Activated gamma-delta T cell treated with anti-CD3 and anti-CD28 coated beads, Interleukin-2, amount 50 U/mL, for 16 hours (primary cell): ENCODE data around the gene PINK1.

Source experiments
- DNase-seq: peaks from one replicate; pipeline ENCODE4 v3.0.0-alpha.2; 2020; ENCODE audit warnings: low read depth

PINK1 gene

DNA sequence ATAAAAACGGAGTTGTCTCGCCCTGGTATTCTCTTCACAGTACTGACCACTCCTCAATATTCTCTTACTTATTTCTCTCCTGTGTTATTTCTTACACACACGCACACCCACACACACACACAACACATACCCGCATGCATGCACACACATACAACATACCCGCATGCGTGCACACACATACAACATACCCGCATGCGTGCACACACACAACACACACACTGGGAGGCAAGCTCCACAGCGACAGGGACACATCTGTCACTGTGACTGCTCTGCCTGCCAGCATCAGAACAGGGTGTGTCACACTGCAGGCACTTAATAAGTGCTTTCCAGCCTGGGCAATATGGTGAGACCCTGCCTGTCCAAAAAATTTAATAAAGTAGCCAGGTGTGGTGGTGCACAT is 48.7 kb downstream of the PINK1 start:
- no peak for DNase-seq

DNA sequence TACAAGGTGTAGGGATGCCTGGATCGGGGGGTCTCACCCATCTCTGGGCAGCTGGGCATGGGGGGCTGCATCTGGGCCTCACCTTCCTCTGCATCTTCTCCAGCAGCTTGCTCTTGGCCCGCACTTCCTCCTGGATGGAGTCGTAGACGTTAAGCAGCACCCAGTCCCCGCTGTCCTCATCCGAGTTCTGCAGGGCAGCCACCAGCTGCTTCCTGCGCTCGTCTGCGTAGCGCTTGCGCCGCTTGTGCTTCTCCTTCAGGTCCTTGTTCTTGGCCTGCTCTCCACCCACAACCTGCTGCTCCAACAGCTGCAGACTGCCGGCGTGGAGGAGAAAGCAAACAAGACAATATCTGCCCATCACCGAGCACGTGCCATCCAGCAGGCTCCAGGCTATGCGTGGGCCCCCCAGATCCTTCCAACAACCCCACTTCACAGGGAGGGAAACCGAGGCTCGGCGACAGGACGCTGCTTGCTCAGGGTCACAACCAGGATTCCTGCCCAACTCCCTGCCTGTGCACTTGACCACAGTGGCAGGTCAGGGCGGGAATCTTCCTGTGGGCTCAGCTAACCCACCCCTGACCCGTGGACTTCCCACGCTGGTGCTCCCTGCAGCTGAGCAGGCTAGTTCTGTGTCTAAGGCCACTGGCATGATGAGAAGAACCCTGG is 49.4 kb downstream of the PINK1 start:
- no peak for DNase-seq

DNA sequence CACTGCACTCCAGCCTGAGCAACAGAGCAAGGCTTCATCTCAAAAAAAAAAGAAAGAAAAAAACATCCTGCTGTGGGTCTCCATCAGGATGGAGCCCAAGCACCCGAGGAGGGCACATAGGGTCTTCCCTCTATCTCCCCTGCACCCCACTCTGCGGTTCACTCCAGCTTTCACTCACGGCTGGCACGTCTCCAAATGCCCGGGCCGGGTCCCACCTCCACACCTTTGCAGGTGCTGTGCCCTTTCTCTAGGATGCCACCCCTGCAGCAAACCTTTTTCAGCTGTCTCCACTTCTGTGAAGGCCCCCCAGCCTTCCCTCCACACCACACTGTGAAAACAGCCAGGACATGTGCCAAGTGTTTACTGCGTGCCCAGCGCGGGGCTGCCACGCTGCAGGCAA is 50.4 kb downstream of the PINK1 start:
- no peak for DNase-seq

DNA sequence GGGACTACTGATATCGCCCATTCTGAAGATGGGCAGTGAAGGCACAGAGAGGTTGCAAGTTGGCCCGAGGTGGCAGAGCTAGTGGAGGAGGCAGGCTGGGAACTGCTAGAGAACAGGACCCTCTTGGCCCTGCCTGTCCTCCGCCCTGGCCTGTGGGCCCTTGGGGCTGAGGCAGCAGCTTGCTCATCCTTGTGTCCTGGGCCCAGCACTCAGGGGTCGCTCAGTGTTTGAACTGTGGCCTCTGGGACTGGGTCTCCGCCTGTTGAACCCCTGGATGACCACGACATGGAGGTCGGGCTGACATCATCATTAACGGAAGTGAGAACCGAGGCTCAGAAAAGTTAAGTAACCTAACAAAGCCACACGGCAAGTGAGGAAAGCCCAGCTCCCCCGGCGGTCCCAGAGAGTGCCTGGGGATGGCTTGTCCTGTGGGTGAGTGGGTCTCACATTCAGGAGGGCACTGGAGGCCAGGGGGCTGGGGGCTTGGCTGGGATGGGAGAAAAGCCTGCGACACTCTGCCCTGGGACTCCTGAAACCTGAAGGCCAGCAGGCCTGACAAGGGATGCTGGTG is 50.9 kb downstream of the PINK1 start:
- DNase-seq = no peak

DNA sequence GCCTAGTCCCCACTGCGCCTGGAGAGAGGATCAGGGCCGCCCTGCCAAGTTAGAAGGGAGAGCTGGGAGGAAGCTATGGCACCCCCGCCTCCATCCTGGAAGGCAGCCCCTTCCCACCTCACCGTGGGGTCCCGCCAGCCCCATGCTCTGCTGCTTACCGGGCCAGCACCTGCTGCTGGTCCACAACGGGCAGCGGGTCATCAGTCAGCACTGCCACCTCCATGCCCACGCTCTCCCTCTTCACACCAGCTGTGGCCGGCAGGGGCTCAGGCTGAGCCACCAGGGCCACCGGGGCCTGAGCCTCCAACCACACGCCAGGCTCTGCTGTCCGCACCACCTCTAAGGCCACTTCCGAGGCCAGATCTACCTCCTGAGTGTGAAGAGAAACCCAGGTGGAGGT is 51.4 kb downstream of the PINK1 start:
- no peak for DNase-seq

DNA sequence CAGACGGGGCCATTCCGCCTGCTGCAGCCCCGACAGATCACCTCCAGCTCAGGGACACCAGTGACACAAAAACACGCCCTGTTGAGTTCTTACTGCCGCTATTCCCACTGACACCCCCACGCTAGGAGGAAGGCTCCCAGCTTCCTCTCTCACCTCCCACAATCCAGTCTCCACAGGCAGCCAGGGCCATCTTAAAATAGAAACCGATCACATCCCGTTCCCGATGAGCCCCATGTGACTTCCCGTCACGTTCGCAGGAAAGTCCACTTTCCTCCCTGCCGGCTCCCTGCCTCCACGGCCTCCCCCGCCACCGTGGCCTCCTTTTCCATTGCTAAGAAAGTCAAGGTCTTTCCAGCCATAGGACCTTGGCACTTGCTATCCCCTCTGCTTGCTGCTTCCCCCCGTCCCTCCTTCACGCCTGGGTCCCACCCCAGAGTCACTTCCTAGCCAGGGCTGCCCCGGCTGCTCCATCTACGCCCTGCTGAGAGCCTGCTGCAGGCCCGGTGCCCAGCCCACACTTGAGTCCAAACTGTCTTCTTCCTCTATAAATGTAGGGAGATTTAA is 51.9 kb downstream of the PINK1 start:
- no peak for DNase-seq

DNA sequence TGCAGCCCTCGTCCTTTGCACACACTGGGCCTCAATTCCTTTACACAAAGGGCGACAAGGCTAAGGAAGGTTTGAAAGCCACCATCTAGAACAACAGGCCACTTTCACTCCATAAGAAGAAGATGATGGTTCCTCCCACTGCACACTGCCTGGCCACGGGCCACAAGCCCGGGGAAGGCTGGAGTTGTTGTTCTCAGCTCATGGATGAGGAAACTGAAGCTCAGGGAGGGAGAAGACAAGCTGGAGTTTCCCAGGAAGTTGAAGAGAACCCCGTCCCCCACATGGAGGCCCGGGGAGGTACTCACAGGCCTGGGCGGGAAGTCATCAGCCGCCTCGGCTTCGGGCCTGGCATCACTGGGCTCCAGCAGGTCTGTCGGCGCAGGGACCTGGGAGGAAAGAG is 52.5 kb downstream of the PINK1 start:
- no peak for DNase-seq

DNA sequence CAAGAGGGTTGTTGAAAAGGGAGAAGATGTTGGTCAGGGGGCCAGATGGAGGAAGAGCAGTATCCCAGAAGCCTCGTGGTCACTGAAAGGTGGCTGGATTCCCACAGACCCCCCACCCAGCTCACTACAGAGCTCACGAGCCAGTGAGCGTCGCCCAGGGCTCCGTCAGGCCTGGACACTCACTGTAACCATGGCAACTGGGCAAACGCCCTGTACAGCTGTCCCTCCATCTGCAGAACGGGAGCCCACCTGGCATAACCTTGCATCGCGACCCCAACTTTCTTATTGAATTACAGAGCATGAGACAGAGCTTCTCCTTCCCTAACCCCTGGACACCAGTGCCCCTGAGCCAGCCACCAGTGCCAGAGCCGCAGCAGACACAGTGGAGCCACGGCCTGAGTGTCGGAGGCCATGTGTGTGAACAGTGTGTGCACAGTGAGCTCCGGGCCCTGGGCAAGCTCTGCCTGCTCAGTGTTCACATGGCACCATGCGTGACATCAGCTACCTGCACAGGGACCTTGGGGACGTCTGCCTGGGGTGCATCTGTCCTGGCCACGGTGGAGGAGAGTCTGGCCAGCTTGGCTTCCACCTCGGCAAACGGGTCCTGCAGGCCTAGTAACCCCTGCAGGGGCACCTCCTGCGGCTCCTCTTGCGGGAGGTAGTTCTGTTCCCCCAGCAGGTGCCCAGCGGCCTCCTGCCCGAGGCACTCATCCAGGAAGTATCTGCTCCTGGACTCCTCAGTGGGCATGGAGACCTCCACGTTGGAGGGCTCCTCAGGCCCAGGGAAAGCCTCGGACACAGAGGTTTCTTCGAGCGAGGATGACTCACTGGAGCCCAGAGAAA is 53.8 kb downstream of the PINK1 start:
- DNase-seq = no peak

DNA sequence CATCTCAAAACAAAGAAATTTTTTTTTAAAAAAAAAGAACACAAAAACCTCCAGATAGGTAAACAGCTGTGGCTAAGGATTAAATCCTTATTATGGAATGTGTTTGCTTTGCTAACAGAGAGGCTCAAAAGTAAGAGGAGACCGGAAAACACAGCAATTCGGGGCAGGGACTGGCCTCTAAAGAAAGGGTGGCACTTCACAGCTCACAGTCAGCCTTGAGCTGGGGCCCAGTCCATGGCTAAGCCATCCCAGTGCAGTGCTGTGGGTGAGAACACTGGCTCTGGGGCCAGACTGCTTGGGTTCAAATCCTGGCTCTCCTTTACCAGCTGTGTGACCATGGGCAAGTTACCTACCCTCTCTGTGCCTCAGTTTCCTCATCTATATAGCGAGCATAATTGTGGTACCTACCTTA is 56.4 kb downstream of the PINK1 start:
- no peak for DNase-seq

DNA sequence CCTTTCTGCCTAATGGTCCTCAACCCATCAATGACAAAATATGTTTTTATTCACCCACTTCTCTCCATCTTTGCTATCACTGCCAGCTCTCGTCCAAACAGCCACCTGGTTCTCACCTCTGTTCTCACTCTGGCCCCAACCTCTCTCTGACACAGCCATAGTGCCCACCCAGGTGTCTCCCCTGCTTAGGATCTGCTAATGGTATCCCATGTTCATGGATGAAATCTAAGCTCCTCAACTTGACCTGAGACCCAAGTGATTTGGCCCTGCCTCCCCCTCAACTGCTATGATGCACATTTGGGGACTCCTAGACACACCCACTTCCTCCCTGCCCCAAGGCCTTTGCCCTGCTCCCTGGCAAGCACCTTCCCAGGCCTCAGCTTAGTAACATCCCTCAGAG is 58.6 kb downstream of the PINK1 start:
- DNase-seq = no peak

DNA sequence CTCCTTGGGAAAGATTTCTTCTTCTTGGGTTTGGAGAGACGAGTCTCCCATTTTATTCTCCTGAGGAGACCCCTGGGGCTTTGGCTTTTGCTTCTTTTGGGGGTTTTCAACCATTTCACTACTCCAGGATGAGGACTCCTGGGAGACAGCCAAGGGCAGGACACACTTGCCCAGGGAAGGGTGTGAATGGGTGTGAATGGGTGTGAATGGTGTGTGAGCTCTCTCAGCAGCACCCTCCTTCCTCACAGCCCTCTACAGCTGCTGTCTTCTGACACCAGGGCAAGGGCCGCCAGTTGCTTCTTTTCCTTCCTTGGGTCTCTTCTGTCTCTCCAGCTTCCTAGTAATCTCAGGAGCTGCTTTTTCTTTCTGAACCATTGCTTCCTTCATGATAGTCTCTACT is 60.4 kb downstream of the PINK1 start:
- DNase-seq = no peak

DNA sequence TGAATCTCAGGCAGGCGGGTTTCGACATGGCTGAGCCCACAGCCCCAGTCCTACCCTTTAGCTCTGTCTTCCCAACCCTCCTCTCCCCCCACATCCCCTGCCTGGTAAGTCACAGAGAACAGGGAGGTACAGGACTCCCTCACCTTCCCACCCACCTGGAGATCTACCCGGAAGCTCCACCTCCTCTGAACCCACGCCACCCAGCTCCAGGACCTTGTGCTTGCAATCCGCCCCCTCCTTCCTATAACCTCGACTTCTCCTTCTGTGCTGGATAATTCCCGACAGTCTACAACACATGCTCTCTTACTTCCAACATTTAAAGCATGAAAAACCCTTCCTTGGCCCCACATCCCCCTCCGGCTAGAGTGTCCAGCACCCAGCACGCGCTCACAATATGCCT is 62.3 kb downstream of the PINK1 start:
- DNase-seq = no peak

DNA sequence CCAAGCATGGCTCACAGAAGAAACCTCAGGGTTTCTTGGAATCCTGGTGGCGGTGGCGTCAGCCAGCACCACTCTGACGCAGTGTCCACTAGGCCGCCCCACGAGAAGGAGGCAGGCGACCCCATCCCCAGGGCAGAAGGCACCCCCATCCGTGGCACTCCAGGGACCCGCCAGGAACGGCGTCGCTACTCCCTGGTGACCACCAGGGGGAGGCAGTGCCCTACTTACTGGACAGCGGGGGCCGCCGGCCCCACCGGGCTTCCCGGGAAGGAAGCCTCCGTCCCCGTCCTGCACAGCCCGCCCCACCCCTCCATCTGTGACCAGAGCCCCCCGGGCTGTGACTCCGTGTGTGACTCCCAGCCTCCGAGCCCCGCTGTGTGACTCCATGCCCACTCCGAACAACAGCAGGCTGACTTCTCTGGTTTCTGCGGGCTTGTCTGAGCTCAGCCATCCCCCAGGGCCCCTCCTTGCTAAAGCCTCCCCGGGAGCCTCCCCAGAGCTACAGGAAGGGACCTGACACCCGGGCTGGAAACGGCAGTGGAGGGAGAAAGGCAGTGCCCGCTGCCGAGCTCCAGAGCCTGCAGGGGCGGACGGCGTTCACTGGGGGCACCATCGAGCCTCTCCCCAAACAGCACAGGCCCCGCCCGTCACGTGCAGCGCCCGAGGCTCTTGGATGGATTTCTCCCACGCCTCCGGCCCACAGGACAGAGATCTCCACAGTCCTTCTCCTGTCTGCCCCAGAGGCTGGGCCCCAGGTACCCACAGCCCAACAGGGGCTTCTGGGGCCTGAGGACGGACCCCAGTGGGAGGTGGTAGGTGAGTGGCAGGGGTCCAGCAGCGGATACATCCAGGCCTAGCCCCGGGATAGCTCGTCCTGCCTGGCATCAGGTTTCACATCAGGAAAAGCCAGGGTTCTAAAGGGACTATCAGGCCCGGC is 63.4 kb downstream of the PINK1 start:
- peak; percentile 49 for DNase-seq

DNA sequence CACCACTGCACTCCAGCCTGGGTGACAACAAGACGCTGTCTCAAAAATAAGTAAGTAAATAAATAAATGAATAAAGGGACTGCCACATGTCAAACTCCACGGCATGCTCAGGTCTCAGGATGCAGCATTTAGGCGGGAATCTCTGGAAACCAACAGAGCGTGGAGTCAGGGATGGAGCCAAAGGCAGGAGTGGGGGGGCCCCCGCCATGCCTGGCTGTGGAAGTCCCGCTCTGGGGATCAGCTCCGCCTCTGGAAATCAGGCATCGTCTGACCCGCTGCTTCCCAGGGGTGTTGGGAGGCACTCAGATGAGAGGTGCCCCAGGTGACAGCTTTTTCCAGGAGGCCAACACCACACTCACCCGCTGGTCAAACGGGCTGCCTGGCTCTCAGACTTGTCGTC is 64.3 kb downstream of the PINK1 start:
- no peak for DNase-seq

DNA sequence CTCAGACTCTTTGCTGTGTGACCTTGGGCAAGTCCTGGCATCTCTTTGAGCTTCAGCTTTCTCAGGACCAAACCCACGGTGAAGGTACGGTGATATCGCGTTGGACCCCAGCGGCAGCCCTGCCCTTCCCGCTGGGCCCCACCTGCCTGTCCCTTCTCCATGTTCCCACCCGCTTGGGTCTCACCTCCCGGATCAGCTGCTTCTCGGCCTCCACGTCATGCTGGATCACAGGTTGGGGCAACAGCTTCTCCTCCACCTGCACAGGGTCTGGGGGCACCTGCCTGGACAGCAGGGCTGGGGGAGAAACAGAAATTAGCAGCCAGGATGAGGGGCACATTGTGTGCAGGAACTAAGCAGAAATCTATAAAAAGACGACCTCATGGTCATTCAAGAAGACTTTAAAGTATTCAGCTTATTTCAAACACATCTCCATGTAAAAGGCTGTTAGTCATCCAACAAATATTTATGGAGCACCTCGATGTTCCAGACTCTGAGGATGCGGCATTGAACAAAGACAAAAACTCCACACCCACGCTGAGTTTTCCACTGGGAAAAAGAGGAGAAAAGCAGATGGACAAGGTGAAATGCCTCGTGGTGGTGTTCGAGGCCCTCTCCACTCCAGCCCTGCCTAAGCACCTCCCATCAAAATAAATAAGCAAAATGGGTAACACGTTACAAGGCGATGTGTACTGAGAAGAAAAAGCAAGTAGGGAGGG is 65.1 kb downstream of the PINK1 start:
- no peak for DNase-seq

DNA sequence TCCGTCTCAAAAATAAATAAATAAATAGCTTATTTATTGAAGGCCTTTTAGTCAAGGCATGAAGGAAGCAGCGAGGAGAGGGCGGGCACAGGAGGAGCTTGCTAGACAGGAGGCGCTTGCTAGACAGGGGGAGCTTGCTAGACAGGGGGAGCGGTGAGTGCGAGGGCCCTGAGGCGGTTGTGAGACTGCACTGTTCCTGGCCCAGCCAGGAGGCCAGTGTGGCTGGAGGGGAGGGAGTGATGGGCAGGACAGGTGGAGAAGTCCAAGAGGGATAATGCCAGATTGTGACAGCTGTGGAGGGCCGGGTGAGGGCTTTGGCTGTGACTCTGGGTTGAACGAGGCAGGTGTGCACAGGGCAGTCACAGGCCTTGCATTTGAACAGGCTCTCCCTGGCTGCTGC is 66.3 kb downstream of the PINK1 start:
- no peak for DNase-seq

DNA sequence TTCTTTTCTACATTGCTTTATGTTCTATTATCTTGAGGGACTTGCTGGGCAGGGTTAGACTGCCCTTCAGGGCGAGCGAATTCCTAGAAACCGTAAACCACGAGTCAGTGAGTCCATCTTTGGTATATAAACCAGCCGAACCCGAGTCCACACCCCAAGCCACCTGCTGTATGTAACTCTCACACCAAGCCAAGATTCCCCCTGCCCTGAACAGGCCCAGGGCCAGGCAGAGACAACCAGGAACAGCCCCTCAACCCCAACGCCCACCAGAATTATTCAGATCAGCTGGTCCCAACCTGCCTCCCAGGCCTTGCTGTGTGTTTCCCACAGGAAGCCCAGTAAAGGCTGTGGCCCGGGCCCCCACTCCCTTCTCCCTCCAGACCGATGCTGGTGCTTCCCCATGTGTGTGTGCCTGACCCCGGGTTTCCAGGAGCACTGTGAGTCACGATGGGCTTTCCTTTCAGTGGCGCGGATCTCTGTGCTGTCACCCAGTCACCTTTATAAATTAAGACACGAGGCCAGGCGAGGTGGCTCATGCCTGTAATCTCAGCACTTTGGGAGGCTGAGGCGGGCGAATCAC is 67.5 kb downstream of the PINK1 start:
- DNase-seq = no peak
